ENCODE measurements around the gene HOTAIR.

DNA sequence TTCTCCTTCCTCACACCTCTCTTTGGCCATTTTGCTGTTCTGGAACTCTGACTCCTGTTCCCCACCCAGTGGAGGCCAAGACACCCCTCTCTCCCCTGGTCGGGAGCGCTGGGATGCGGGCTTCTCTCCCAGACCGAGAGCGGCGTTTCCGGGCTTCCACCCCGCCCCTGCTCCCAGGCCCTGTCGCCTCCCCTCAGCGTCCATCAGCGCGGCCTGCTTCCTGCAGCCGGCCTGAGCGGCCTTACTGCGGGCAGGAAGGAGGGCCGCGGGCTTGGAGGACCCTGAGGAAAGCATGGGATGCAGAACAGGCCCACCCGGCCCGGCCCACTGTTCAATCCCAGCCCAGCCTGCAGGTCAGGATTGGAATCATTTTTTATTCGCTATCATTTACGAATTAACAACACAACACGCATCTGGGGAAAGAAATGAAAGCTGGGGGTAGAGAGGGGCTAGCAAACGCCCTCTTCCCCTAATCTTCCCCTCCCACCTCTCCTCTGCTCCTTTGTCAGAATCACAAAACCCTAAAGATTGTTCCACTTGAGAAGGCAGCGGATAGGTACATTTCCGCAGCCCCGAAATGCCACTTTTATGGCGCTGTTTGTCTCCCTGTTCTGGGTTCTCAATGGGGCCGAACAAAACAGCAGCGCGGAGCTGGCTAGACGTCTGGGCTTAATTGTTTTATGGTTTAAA is 30.2 kb upstream of the HOTAIR start:
- no peak for TF ChIP-seq GATA3 (IDR thresholded peaks at IDR 0.05; ENCODE audit: low read depth, low read length)
- TF ChIP-seq GATA2 (IDR thresholded peaks at IDR 0.05; ENCODE audit: low read depth, low read length) = no peak

Data from SH-SY5Y (cell line).